ENCODE data around the gene CDH13. TPM values are rescaled to one million over a fixed set of nuclear protein-coding genes. Genes with fewer than 3 reads are reported as not detected.

CDH13 gene
- total RNA-seq, 2 experiments from 2014 or later: not detected

GRCh38 chr16:83517398-83517797, 890.6 kb downstream of the CDH13 start:
- Mint-ChIP-seq H3K36me3 (no peaks in the 10 kb centered on the region), H3K4me1 (no peaks in the 10 kb centered on the region), H3K4me3 (no peak overlapping the region), H3K9me3 (peaks cover 4% of the 10 kb centered on the region), H3K27me3 (no peaks in the 10 kb centered on the region), H3K27ac (no peak overlapping the region)
- no peak for DNase-seq

GRCh38 chr16:83520596-83520995, 893.8 kb downstream of the CDH13 start:
- no peak overlapping the region for H3K27ac Mint-ChIP-seq
- no peaks in the 10 kb centered on the region for H3K4me1 Mint-ChIP-seq
- no peak overlapping the region for H3K4me3 Mint-ChIP-seq
- no peaks in the 10 kb centered on the region for H3K36me3 Mint-ChIP-seq
- peaks cover 4% of the 10 kb centered on the region for H3K9me3 Mint-ChIP-seq
- no peak for DNase-seq
- no peaks in the 10 kb centered on the region for H3K27me3 Mint-ChIP-seq

- H3K36me3 Mint-ChIP-seq: no peaks in the 10 kb centered on the region
- H3K9me3 Mint-ChIP-seq: no peaks in the 10 kb centered on the region
- H3K4me3 Mint-ChIP-seq: no peak overlapping the region
- H3K27me3 Mint-ChIP-seq: no peaks in the 10 kb centered on the region
- H3K4me1 Mint-ChIP-seq: no peaks in the 10 kb centered on the region
- DNase-seq: no peak
- H3K27ac Mint-ChIP-seq: no peak overlapping the region
Measured at GRCh38 chr16:83530293-83530692, 903.5 kb downstream of the CDH13 start.

GRCh38 chr16:83532634-83533033, 905.9 kb downstream of the CDH13 start:
- H3K36me3 Mint-ChIP-seq: no peaks in the 10 kb centered on the region
- H3K9me3 Mint-ChIP-seq: peaks cover 4% of the 10 kb centered on the region
- no peaks in the 10 kb centered on the region for H3K4me1 Mint-ChIP-seq
- H3K27me3 Mint-ChIP-seq: no peaks in the 10 kb centered on the region
- H3K4me3 Mint-ChIP-seq: no peak overlapping the region
- no peak overlapping the region for H3K27ac Mint-ChIP-seq
- DNase-seq: no peak

- no peak overlapping the region for H3K27ac Mint-ChIP-seq
- no peaks in the 10 kb centered on the region for H3K27me3 Mint-ChIP-seq
- H3K4me1 Mint-ChIP-seq: no peaks in the 10 kb centered on the region
- H3K36me3 Mint-ChIP-seq: no peaks in the 10 kb centered on the region
- no peak overlapping the region for H3K4me3 Mint-ChIP-seq
- DNase-seq: no peak
- H3K9me3 Mint-ChIP-seq: peaks cover 4% of the 10 kb centered on the region
Measured at GRCh38 chr16:83533193-83533592, 906.4 kb downstream of the CDH13 start.

GRCh38 chr16:83538707-83539106, 911.9 kb downstream of the CDH13 start:
- Mint-ChIP-seq H3K27me3 (no peaks in the 10 kb centered on the region), H3K27ac (no peak overlapping the region), H3K4me3 (no peak overlapping the region), H3K36me3 (no peaks in the 10 kb centered on the region), H3K4me1 (no peaks in the 10 kb centered on the region), H3K9me3 (peaks cover 4% of the 10 kb centered on the region)
- no peak for DNase-seq

GRCh38 chr16:83539736-83540490, 913.1 kb downstream of the CDH13 start:
- peaks cover 4% of the 10 kb centered on the region for H3K9me3 Mint-ChIP-seq
- H3K27ac Mint-ChIP-seq: no peak overlapping the region
- no peaks in the 10 kb centered on the region for H3K36me3 Mint-ChIP-seq
- no peaks in the 10 kb centered on the region for H3K4me1 Mint-ChIP-seq
- no peak for DNase-seq
- H3K27me3 Mint-ChIP-seq: no peaks in the 10 kb centered on the region
- no peak overlapping the region for H3K4me3 Mint-ChIP-seq

GRCh38 chr16:83541231-83541630, 914.5 kb downstream of the CDH13 start:
- Mint-ChIP-seq H3K9me3 (peaks cover 2% of the 10 kb centered on the region), H3K36me3 (no peaks in the 10 kb centered on the region), H3K4me3 (no peak overlapping the region), H3K27ac (no peak overlapping the region), H3K27me3 (no peaks in the 10 kb centered on the region), H3K4me1 (no peaks in the 10 kb centered on the region)
- DNase-seq: no peak

- no peak for DNase-seq
- H3K4me1 Mint-ChIP-seq: no peaks in the 10 kb centered on the region
- no peaks in the 10 kb centered on the region for H3K36me3 Mint-ChIP-seq
- H3K9me3 Mint-ChIP-seq: no peaks in the 10 kb centered on the region
- H3K27me3 Mint-ChIP-seq: no peaks in the 10 kb centered on the region
- no peak overlapping the region for H3K4me3 Mint-ChIP-seq
- H3K27ac Mint-ChIP-seq: no peak overlapping the region
Measured at GRCh38 chr16:83542491-83542890, 915.7 kb downstream of the CDH13 start.

GRCh38 chr16:83549316-83550182, 922.8 kb downstream of the CDH13 start:
- no peak for DNase-seq
- no peaks in the 10 kb centered on the region for H3K27me3 Mint-ChIP-seq
- H3K36me3 Mint-ChIP-seq: no peaks in the 10 kb centered on the region
- no peaks in the 10 kb centered on the region for H3K4me1 Mint-ChIP-seq
- no peak overlapping the region for H3K4me3 Mint-ChIP-seq
- no peak overlapping the region for H3K27ac Mint-ChIP-seq
- H3K9me3 Mint-ChIP-seq: peaks cover 2% of the 10 kb centered on the region

- H3K27ac Mint-ChIP-seq: no peak overlapping the region
- H3K4me1 Mint-ChIP-seq: no peaks in the 10 kb centered on the region
- H3K27me3 Mint-ChIP-seq: no peaks in the 10 kb centered on the region
- no peak overlapping the region for H3K4me3 Mint-ChIP-seq
- peaks cover 2% of the 10 kb centered on the region for H3K9me3 Mint-ChIP-seq
- DNase-seq: no peak
- H3K36me3 Mint-ChIP-seq: no peaks in the 10 kb centered on the region
Measured at GRCh38 chr16:83550183-83550569, 923.4 kb downstream of the CDH13 start.

- Mint-ChIP-seq H3K4me1 (no peaks in the 10 kb centered on the region), H3K9me3 (peaks cover 2% of the 10 kb centered on the region), H3K27ac (no peak overlapping the region), H3K27me3 (no peaks in the 10 kb centered on the region), H3K4me3 (no peak overlapping the region), H3K36me3 (no peaks in the 10 kb centered on the region)
- DNase-seq: no peak
Measured at GRCh38 chr16:83552228-83552627, 925.5 kb downstream of the CDH13 start.

- no peaks in the 10 kb centered on the region for H3K4me1 Mint-ChIP-seq
- no peaks in the 10 kb centered on the region for H3K36me3 Mint-ChIP-seq
- H3K27ac Mint-ChIP-seq: no peak overlapping the region
- H3K27me3 Mint-ChIP-seq: no peaks in the 10 kb centered on the region
- peaks cover 2% of the 10 kb centered on the region for H3K9me3 Mint-ChIP-seq
- DNase-seq: no peak
- H3K4me3 Mint-ChIP-seq: no peak overlapping the region
Measured at GRCh38 chr16:83552930-83553329, 926.2 kb downstream of the CDH13 start.

GRCh38 chr16:83554096-83554495, 927.3 kb downstream of the CDH13 start:
- H3K27ac Mint-ChIP-seq: no peak overlapping the region
- no peaks in the 10 kb centered on the region for H3K4me1 Mint-ChIP-seq
- no peak overlapping the region for H3K4me3 Mint-ChIP-seq
- H3K27me3 Mint-ChIP-seq: no peaks in the 10 kb centered on the region
- DNase-seq: no peak
- no peaks in the 10 kb centered on the region for H3K36me3 Mint-ChIP-seq
- H3K9me3 Mint-ChIP-seq: peaks cover 2% of the 10 kb centered on the region

GRCh38 chr16:83554540-83554939, 927.8 kb downstream of the CDH13 start:
- Mint-ChIP-seq H3K27me3 (no peaks in the 10 kb centered on the region), H3K36me3 (no peaks in the 10 kb centered on the region), H3K4me1 (no peaks in the 10 kb centered on the region), H3K4me3 (no peak overlapping the region), H3K27ac (no peak overlapping the region), H3K9me3 (peaks cover 1% of the 10 kb centered on the region)
- no peak for DNase-seq

- Mint-ChIP-seq H3K27me3 (no peaks in the 10 kb centered on the region), H3K4me3 (no peak overlapping the region), H3K36me3 (no peaks in the 10 kb centered on the region), H3K9me3 (peaks cover 2% of the 10 kb centered on the region), H3K4me1 (no peaks in the 10 kb centered on the region), H3K27ac (no peak overlapping the region)
- no peak for DNase-seq
Measured at GRCh38 chr16:83561876-83562275, 935.1 kb downstream of the CDH13 start.

Measured in activated naive CD8-positive, alpha-beta T cell treated with anti-CD3 and anti-CD28 coated beads for 36 hours (primary cell).